ENCODE data around the gene BARHL1.
"Not testable (repeated sequence)": the region's sequence is repeated elsewhere in the genome, so short reads cannot be mapped to it uniquely, and the experiment has no call there.

BARHL1 gene

DNA sequence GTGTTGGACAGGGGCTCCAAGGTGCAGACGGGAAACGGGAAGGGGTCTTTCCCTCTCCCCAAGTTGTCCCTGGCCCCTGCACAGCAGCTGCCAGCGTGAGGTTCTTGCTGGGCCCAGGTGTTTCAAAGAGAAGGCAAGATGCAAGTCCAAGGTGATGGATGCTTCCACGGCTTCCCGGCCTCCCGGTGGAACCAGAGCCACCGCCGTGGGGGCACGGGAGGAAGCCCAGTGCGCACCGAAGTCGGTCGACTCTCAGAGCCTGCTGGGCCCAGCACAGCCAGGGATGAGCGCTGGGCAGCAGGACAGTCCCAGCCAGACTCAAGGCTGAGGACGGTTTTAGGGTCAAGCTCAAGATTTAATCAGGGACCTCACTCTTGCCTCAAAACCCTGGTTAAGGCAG is 25.2 kb upstream of the BARHL1 start:
- TF ChIP-seq CTCF (IDR thresholded peaks at IDR 0.05), result no peak
- H3K4me1 ChIP-seq, result no peaks in the 10 kb centered on the region
- no peak overlapping the region for H3K4me3 ChIP-seq
- no peak for DNase-seq
- no peaks in the 10 kb centered on the region for H3K36me3 ChIP-seq
- no peaks in the 10 kb centered on the region for H3K9me3 ChIP-seq
- peaks cover 0 to 61% of the 10 kb centered on the region in 2 donors for H3K27me3 ChIP-seq
- no peak overlapping the region for H3K27ac ChIP-seq
- intact Hi-C loops (cut with DNase I; ENCODE audit: low total_unique reads), result no loop called here

- Histone ChIP-seq H3K9me3 (no peaks in the 10 kb centered on the region), H3K36me3 (no peaks in the 10 kb centered on the region), H3K4me1 (no peaks in the 10 kb centered on the region), H3K4me3 (no peak overlapping the region), H3K27ac (no peak overlapping the region), H3K27me3 (peaks cover 0 to 66% of the 10 kb centered on the region in 2 donors)
- intact Hi-C loops (cut with DNase I; ENCODE audit: low total_unique reads), result no loop called here
- no peak for TF ChIP-seq CTCF (IDR thresholded peaks at IDR 0.05)
- DNase-seq, result no peak
These were observed 22.7 kb upstream of the BARHL1 start for GRCh38 chr9:132559711-132560110.

GRCh38 chr9:132560616-132561202 is 21.7 kb upstream of the BARHL1 start:
- no peak for DNase-seq
- TF ChIP-seq CTCF (IDR thresholded peaks at IDR 0.05), result no peak
- no peak overlapping the region for H3K27ac ChIP-seq
- intact Hi-C loops (cut with DNase I; ENCODE audit: low total_unique reads), result no loop called here
- H3K36me3 ChIP-seq, result no peaks in the 10 kb centered on the region
- peaks cover 0 to 68% of the 10 kb centered on the region in 2 donors for H3K27me3 ChIP-seq
- H3K4me1 ChIP-seq, result no peaks in the 10 kb centered on the region
- no peak overlapping the region for H3K4me3 ChIP-seq
- no peaks in the 10 kb centered on the region for H3K9me3 ChIP-seq

DNA sequence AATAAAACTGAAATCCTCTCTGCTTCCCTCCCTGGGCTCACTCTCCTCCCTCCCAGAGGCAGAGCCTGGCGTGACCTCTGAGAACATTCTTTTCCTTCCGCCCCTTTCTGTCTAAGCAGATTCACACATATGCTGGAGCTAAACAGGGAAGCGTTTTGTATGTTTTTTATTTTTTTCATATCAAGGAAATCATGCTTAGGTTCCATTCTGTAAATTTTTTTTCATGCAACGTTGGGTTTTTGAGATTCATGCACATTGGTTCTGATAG is 20.2 kb upstream of the BARHL1 start:
- intact Hi-C loops (cut with DNase I; ENCODE audit: low total_unique reads), result no loop called here
- Histone ChIP-seq H3K27ac (no peak overlapping the region), H3K4me1 (no peaks in the 10 kb centered on the region), H3K27me3 (peaks cover 0 to 65% of the 10 kb centered on the region in 2 donors), H3K36me3 (no peaks in the 10 kb centered on the region), H3K9me3 (no peaks in the 10 kb centered on the region), H3K4me3 (no peak overlapping the region)
- DNase-seq, result no peak
- no peak for TF ChIP-seq CTCF (IDR thresholded peaks at IDR 0.05)

- DNase-seq, result no peak
- Histone ChIP-seq H3K27me3 (peaks cover 0 to 55% of the 10 kb centered on the region in 2 donors), H3K4me3 (no peak overlapping the region), H3K36me3 (no peaks in the 10 kb centered on the region), H3K27ac (no peak overlapping the region), H3K4me1 (no peaks in the 10 kb centered on the region), H3K9me3 (no peaks in the 10 kb centered on the region)
- TF ChIP-seq CTCF (IDR thresholded peaks at IDR 0.05), result no peak
- intact Hi-C loops (cut with DNase I; ENCODE audit: low total_unique reads), result no loop called here
These were observed 17.9 kb upstream of the BARHL1 start for GRCh38 chr9:132564526-132564925.

GRCh38 chr9:132568787-132569186 is 13.6 kb upstream of the BARHL1 start:
- not testable (repeated sequence) for H3K27ac ChIP-seq

More at GRCh38 chr9:132568787-132569186, 13.6 kb upstream of the BARHL1 start:
- H3K4me1 ChIP-seq; DNase-seq; H3K4me3 ChIP-seq; intact Hi-C loops (cut with DNase I; ENCODE audit: low total_unique reads); H3K36me3 ChIP-seq; H3K9me3 ChIP-seq: not testable (repeated sequence)
- H3K27me3 ChIP-seq, result peaks cover 0 to 58% of the 10 kb centered on the region in 2 donors

Data from tibial artery (tissue), 4 donors.